Left ventricle myocardium superior (tissue), 1 donor: ENCODE data around the gene MRPS27. TPM values are rescaled to one million over a fixed set of nuclear protein-coding genes. Genes with fewer than 3 reads are reported as not detected.
A peak's percentile ranks its signal among the peaks of the same experiment; 100 is the strongest.

Source experiments
- ATAC-seq: fragments of 200-7000 bp; cut with Tn5 transposase; one replicate; pipeline ENCODE4 v1.9.1; 2020; ENCODE audit warnings: mild to moderate bottlenecking, moderate library complexity
- DNase-seq: peaks from one replicate; pipeline ENCODE4 v3.0.0-alpha.2; 2020
- intact Hi-C: fragments of 100-400 bp; cut with micrococcal nuclease; formaldehyde crosslinking; loops from one replicate; pipeline ENCODE4 v1.11.0; 2022
- total RNA-seq: library from RNA; stranded (reverse); fragmentation: NEBNext Ultra II Directional; extraction: Animal tissue kit (Norgen Biotek cat#: 25700); gene quantifications from one replicate; pipeline ENCODE4 v1.2.1, GENCODE V29; 2021
- donor health status: DM: no; HTN: yes; CAD: no; lungs with severe emphysema.

MRPS27 gene
- total RNA-seq, 1 donor from 2014 or later, result 80.1 TPM

DNA sequence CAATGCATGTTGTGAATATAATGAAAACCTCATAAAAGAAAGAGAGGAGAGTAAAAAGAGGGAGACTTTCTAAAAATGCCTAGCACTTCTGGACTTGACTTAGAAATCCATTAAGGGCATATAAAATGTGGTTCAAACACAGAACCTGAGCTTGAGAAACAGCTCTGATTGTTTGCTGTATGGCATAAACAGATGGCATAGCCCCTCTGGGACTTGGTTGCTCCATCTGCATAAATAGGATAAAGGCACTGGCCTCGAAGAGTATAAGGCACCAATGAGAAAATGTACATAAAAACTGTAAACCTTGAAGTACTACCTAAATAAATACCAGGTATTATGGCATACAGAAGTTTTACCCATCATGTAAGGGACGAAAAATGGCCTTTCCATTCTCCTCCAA, 23.8 kb downstream of the MRPS27 start:
- intact Hi-C loops, result no loop called here
- DNase-seq (no peak), ATAC-seq (no peak)

DNA sequence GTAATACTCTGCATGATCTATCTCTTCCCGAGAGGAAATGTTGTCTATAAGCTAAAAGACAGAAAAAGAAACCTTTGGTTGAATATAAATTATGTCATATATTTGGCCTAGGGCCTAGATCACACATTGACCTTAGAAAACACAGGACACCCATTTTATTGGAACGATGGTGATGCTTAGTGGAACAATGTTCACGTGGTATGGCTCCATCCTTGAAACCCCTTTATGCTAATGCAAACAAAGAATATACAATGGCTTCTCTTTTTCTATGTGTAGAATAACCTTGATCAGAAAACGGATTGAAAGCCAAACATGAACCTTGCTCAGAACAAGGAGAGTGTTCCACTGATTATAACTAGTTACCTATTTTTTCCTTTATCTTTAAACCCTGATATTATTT, 24.5 kb downstream of the MRPS27 start:
- DNase-seq (no peak), ATAC-seq (no peak)
- intact Hi-C loops, result no loop called here

DNA sequence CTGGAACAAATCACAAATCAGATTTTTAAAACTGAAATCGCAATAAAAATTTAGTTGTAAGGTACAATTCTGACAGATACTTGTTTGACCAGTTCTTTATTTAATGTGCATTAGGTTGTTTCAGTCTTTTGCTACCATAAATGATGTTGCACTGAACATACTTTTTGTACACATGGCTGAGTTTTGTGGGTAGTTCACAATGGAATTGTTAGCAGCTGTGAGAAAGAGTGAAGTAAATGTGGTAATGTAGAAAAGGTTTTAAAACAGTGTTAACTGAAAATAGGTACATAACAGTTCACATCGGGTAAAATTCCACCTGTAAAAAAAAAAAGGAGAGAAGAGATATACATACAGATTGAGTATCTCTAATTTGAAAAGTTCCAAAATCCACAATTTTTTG, 25.6 kb downstream of the MRPS27 start:
- ATAC-seq, result no peak
- no peak for DNase-seq
- intact Hi-C loops, result no loop called here

DNA sequence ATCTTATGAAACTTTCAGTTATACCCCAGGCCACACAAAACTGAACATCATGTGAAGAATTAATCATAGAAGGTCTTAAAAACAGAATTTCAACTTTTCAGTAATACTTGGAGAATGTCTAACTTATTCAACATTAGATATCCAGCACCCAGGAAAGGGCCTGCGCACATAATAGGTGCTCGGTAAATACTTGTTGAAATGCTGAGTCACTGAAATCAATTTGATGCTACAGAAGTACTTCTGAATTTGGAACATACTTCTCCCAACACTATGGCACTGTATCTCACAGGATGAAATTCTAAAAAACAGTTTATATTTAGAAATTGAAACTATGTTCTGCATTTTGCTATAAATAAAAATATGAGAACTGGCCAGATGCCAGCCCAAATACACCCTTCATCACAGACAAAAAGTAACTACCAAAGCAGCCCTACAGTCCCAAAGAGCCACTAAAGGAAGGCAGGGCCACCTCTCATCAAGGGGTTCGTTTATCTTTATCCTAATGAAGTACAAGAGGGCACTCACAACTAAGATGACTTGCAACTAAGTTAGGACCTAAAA, 26.5 kb downstream of the MRPS27 start:
- ATAC-seq (peak; percentile 41), DNase-seq (no peak)
- intact Hi-C loops, result no loop called here

DNA sequence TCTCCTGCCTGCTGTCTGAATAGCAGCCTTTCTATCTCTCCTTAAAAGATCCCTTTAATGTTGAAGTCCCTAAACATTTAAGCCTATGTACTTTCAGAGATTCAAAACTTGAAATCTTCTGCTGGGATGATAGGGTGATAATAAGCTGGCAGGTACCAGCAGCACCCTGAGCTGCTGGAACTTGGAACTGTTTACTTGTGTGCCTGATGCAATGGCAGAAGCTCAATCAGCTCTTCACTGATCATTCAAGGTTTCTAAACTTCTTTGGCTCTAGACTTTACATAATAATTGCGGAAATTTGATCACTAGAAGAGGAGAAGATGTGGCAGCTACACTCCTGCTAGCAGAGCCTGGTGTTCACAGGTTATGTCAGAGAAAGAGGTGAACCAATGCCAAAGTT, 27.6 kb downstream of the MRPS27 start:
- DNase-seq, result no peak
- intact Hi-C loops, result no loop called here
- no peak for ATAC-seq

DNA sequence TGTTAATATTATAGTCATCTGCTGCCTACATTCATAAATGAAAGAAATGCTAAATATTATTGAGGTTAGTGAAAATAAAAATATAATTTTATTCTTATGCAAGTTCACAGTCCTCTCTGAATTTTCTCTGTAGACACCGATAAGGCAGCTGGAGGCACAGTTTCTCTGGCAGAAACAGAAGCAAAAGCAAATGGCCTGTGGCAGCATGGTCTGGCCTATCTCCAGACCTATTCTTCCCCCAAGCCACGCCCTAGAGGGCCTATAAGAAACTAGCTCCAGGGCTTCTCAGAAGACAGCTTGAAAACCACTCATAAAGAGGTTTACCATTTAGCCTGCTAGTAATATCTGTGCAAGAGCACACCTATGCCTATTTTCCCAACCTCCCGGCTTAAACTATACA, 28.4 kb downstream of the MRPS27 start:
- intact Hi-C loops, result no loop called here
- ATAC-seq, result no peak

DNA sequence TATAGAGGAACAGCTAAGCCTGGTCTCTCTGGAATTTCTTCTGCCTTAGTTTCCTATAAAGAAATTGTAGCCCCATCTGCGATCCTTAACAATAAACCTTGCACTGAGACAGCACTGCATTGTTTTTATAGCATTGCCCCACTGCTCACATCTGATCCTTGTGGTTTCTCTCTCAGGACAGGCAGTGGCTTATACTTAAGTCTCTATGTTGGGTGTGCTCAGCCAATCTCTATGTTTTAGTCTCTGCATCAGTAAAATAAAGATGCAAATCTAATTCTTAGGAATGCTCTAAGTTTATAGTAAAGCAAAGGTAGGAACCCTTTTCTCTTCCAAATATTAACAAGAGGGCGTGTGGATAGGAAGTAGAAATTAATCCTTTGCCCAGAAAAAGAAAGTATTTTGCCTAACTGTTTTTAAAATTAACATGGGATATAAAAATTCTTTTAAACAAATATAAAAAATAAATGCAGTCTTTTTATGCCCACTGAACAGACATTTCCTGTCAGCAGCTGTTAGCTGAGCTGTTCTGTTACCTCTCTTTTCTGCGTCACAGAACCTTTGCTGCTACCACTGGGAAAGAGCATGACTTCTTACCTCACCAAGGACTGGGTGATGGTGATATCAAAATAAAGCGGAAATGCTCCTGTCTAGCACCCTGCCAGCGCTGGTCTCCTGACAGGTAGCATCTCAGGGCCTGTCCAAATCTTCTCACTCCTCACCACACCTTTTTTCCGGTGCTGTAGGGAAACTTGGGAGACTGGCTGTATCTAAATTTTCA, 29.5 kb downstream of the MRPS27 start:
- intact Hi-C loops, result no loop called here
- DNase-seq, result no peak
- no peak for ATAC-seq

More for the DNA sequence above, 28.4 kb downstream of the MRPS27 start:
- DNase-seq, result no peak

DNA sequence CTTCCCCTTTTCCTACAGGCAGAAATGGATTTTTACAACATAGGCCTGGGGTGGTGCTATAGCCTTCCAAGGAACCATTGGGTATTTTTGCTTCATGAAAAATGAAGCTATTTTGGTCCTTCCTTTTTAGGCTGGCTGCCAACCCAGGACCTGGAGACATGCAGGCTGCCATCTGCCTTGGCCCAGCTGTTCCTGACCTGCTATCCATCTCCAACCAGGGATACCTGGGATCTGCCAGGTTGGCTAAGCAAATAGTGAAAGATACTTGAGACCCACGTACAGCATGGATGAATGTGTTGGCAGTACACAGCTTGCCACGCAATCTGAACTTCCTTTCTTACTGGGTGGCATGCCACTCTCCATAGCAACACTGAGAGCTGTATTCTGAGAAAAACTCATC, 31.1 kb downstream of the MRPS27 start:
- DNase-seq, result peak; percentile 35
- intact Hi-C loops, result no loop called here
- peak; percentile 63 for ATAC-seq

DNA sequence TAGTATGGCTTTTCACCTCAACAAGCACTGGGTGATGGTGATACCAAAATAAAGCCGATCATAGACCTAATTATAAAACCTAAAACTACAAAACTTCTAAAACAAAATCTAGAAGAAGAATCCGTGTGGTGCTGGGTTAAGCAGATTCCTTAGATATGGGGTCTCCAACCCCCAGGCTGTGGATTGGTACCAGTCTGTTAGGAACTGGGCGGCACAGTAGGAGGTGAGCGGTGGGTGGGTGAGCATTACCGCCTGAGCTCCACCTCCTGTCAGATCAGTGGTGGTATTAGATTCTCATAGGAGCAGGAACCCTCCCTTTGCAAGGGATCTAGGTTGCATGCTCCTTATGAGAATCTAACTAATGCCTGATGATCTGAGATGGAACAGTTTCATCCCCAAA, 33.2 kb downstream of the MRPS27 start:
- no peak for DNase-seq
- ATAC-seq, result no peak
- intact Hi-C loops, result no loop called here

DNA sequence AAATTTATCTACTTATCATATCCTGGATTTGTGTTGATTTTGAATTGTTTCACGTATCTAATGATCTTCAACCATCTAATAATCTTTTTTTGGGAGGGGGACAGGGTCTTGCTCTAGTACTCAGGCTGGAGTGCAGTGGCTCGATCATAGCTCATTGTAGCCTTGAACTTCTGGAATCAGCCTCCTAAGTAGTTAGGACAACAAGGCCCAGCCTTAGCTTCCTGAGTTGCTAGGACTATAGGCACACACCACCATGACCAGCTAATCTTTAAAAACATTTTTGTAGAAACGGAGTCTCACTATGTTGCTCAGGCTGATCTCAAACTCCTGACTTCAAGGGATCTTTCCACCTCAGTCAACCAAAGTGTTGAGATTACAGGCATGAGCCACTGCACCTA, 34.6 kb downstream of the MRPS27 start:
- DNase-seq (no peak), ATAC-seq (no peak)
- intact Hi-C loops, result no loop called here

DNA sequence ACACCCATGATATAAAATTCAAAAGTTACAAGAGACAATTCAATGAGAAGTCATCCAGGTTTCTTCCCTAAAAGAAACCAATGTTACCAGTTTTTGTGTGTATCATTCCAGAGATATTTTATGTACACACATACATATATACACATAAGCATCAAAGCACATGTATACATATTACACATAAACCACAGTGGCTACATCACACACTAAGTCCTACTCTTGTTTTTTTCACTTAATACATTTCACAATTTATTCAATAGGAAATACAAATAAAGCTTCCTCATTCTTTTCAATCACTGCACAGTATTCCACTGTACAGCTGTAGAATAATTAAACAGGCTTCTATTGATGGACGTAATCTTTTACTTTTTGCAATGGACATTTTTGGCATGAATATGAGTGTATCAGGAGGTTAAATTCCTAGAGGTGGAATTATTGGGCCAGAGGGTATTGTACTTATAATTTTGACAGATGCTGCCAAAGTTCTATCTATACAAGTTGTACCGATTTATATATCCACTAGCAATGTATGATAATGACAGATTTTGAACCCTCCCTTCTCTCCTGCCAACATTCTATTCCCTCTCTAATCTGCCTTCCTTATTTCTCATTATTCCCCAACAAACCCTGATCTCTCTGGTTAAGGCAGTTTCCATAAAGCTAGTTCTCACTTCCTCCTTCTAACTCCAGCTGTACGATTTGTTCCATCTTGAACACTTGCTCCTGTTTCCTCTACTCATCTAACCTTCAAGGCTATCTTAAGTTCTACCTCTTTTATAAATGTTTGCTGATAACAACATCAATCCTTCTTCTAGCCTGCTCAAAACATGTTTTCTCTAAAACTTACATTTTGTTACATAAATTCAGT, 35.2 kb downstream of the MRPS27 start:
- intact Hi-C loops, result no loop called here
- DNase-seq (no peak), ATAC-seq (no peak)

DNA sequence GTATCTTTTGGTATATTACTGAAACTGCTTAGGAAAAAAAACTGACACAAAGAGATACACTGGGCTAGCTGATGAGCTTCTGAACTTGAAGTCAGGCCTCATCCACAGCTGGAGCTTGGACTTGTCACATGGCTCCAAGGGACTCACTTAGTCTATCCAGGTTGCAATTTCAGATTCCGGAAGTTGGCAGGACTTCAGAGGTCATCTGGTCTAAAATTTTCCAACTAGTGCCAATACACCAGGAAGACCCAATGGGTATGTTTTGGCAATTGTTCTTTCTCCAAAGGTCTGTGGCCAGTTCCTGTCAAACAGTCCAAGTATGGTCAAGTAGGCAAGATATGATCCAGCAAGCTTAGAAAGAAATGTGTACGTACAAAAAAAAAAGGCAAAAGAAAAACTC, 36.7 kb downstream of the MRPS27 start:
- intact Hi-C loops, result no loop called here
- DNase-seq (no peak), ATAC-seq (peak; percentile 19)

DNA sequence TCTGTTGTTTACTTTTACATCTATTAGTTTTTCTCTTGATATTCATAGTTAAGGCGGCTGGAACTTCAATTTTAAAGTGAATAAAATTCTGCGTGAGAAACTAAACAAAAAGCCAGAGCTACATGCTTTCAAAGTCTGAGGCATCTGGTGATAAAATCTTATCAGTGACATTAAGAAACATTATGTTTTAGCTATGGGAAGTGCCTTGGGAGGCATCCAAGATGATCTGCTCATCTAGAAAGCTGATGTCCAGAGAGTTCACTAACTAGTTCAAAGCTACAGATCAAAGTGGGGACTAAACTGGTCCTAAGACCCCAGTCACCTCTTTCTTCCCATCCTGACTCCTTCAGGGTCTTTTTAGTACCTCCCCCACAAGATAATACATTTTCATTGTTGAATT, 37.2 kb downstream of the MRPS27 start:
- peak; percentile 30 for ATAC-seq
- intact Hi-C loops, result no loop called here
- DNase-seq, result no peak

DNA sequence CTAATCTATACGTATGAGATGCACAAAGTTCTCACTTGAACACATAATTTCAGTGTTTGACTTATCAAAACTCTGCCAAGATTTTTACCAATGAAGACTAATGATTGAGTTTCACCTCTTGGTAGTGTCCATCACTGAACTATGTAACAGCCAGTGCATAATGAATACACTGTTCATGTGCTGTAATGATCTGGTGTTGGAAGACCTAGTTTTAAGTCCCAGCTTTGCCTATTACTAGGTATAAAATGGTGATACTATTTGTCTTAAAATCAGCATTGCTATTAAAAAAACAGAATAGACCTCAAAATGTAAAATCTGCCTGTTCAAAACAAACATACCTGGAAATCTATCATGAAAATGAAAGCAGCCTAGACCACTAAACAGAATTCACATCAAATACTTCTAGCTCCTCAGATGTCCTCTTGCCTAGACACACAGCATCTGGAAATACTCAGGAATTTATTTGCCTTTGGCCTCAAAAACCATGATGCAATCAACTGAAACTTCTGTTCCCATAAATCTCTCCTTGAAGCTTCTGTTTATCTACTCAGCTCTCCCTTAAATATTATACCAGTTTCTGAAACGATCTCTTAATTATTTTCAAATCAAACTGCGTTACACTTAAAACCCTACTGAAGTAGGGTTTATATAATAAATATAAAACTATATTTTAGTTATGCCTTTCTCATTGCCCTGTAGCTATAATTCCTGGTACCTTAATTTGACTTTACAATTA, 38.1 kb downstream of the MRPS27 start:
- ATAC-seq (peak; percentile 82), DNase-seq (no peak)
- intact Hi-C loops, result no loop called here

DNA sequence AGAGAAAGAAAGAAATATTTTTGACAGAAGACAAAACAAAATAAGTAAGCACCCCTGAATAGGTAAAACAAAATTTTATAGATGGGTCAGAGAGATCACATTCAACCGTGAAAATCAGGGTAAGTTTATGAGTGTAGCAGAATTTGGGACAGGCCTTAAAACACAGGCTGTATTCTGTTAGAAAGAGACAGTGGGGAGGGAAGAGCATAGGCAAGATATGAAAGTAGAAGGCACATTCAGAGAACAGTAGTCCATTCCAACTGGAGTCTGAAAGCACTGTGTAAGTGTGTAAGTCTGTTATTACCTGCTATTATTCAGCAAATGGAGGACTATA, 38.6 kb downstream of the MRPS27 start:
- DNase-seq, result no peak
- ATAC-seq, result peak; percentile 47
- intact Hi-C loops, result no loop called here

DNA sequence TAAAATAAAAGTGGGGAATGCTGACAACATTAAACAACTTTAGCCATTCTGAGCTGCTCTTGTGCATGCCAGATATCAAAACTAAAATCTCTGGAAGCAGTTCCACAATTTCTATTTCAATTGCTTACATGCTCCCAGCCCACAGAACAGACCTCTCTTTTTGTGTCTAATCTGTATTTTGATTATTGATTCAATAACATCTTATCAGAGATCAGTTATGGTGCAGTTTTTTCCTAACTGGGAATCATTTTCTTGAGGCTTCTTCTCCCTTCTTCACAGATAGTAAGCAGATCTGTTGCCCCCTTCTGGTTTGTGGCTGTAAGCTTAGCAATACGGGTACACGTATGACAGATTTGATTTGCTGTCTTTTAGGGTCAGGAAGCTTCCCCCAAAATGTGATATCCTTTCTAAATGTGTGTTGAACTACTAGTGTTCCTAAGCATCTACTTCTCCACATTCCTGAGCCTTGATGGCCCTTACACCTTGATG, 39.4 kb downstream of the MRPS27 start:
- intact Hi-C loops, result no loop called here
- DNase-seq, result no peak
- peak; percentile 58 for ATAC-seq

DNA sequence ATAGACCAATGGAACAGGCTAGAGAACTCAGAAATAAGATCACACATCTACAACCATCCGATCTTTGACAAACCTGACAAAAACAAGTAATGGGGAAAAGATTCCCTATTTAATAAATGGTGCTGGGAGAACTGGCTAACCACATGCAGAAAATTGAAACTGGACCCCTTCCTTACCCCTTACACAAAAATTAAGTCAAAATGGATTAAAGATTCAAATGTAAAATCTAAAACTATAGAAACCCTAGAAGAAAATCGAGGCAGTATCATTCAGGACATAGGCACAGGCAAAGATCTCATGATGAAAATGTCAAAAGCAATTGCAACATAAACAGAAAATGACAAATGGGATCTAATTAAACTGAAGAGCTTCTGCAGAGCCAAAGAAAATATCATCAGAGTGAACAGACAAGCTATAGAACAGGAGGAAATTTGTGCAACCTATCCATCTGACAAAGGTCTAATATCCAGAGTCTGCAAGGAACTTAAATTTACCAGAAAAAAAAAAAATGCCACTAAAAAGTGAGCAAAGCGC, 43.8 kb downstream of the MRPS27 start:
- intact Hi-C loops, result no loop called here
- ATAC-seq (no peak), DNase-seq (no peak)

DNA sequence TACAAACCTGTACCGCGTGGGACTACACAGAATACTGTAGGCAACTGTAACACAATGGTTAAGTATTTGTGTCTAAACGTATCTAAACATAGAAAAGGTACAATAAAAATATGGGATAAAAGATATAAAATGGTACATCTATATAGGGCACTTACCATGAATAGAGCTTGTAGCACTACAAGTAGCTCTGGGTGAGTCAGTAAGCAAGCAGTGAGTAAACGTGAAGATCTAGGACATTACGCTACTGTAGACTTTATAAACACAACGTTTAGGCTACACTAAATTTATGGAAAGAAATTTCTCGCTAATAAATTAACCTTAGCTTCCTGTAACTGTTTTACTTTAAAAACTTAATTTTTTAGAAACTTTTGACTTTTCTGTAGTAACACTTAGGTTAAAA, 46.5 kb downstream of the MRPS27 start:
- ATAC-seq, result no peak
- intact Hi-C loops, result no loop called here
- no peak for DNase-seq

DNA sequence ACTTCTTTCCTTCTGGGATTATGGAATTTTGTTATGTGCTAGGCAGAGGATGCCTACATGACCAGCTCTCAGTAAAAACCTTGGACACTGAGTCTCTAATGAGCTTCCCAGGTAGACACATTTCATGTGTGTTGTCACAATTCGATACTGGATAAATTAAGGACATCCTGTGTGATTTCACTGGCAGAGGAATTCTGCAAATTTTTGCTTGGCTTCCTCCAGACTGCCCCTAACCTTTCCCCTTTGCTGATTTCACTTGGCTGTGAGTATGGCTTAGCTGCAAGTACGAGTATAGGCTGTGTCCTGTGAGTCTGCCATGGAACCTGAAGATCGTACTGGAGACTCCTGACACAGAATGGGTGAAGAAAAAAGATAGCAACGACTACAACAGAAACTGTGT, 47.6 kb downstream of the MRPS27 start:
- ATAC-seq (no peak), DNase-seq (no peak)
- intact Hi-C loops, result no loop called here
